ENCODE measurements around the gene SYCE3.

The SYCE3 gene

DNA sequence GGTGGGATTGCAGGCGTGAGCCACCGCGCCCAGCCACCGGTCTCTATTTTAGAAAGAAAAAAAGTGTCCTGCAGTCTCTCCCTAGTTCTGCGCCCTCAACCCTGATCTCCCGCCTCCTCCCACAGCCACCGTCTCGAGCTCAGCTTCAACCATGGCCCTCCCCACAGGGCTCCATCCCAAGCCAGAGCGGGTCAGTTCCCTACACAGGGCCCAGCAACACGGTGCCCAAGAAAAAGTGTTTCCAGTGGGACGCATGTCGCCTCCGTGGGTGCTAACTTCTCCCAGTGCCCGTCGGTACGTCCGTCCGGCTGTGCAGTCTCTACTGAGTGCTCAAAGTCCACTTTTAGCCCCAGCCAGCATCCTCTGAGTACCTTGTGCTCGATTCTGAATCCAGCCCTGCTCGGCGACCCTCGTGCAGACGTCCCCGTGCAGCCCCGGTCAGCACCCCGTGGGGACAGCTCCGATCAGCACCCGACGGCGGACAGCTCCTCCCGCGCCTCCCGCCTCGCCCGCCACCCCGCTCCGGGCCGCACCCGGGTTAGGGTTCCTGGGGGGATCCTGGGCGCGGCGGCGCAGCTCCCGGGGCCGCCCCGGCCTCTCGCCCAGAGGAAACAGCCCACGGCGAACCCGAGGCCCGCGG lies 37.2 kb upstream of the SYCE3 start:
- TF ChIP-seq, protein P1, sequence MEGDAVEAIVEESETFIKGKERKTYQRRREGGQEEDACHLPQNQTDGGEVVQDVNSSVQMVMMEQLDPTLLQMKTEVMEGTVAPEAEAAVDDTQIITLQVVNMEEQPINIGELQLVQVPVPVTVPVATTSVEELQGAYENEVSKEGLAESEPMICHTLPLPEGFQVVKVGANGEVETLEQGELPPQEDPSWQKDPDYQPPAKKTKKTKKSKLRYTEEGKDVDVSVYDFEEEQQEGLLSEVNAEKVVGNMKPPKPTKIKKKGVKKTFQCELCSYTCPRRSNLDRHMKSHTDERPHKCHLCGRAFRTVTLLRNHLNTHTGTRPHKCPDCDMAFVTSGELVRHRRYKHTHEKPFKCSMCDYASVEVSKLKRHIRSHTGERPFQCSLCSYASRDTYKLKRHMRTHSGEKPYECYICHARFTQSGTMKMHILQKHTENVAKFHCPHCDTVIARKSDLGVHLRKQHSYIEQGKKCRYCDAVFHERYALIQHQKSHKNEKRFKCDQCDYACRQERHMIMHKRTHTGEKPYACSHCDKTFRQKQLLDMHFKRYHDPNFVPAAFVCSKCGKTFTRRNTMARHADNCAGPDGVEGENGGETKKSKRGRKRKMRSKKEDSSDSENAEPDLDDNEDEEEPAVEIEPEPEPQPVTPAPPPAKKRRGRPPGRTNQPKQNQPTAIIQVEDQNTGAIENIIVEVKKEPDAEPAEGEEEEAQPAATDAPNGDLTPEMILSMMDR (IDR thresholded peaks at IDR 0.05; ENCODE audit: borderline replicate concordance, insufficient read depth, low read depth, low read length): no peak
- H3K4me3 ChIP-seq (ENCODE audit: low read depth, low read length): no peak overlapping the region

DNA sequence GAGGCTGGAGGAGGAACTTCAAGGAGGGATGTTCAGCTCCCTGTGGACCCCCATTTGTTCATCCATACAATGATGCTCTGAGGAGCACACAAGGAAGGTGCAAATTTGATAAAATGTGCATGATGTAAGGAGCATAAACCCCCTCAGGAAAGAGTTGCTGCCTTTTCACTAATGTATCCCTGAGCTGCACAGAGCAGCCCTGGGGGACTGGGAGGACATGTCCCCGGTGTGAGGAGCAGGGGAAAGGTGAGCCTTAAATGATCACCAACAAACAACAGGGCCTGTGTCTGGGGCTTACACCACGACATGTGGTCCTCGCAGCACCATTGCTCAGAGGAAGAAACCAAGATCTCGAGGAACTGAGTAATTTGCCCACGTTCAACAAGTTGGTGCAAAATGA lies 34.4 kb upstream of the SYCE3 start:
- no peak overlapping the region for H3K4me3 ChIP-seq (ENCODE audit: low read depth, low read length)
- TF ChIP-seq, protein P1 (IDR thresholded peaks at IDR 0.05; ENCODE audit: borderline replicate concordance, insufficient read depth, low read depth, low read length): no peak

DNA sequence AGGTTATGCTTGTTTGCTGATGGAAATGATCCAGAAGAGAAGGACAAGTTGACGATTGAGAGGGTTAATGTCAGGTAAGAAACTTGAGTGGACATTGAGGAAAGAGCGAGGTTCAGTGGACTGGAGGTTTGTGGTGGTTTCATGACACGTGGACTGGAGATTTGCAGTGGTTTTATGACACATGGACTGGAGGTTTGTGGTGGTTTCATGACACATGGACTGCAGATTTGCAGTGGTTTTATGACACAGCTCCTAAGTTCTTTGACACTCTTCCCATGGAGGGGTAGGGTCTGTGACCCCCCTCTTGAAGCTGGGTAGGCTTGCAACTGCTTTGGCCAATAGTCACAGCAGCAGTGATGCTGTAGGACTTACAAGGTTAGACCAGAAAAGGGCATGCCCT lies 32.5 kb upstream of the SYCE3 start:
- H3K4me3 ChIP-seq (ENCODE audit: low read depth, low read length): no peak overlapping the region
- TF ChIP-seq, protein P1 (IDR thresholded peaks at IDR 0.05; ENCODE audit: borderline replicate concordance, insufficient read depth, low read depth, low read length): no peak

DNA sequence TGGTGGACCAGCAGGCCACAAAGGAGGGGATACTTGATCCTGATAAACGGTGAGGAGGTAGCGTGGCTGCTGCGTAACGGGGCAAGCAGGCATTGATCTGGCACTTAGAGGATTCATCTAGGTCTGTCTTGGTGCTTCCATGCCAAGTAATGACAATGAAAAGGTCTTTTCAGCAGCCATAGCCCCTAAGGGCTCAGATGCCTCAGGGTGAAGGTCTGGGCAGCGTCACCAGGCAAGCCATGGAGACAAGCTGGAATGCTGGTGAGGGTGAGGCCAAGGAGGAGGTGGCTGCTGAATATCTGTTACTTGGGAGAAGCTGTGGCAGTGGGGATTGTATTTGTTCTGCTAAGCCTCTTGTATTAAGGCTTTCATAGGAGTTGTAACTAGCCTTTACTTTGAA lies 24.7 kb upstream of the SYCE3 start:
- TF ChIP-seq, protein P1 (IDR thresholded peaks at IDR 0.05; ENCODE audit: borderline replicate concordance, insufficient read depth, low read depth, low read length): no peak
- H3K4me3 ChIP-seq (ENCODE audit: low read depth, low read length): no peak overlapping the region

DNA sequence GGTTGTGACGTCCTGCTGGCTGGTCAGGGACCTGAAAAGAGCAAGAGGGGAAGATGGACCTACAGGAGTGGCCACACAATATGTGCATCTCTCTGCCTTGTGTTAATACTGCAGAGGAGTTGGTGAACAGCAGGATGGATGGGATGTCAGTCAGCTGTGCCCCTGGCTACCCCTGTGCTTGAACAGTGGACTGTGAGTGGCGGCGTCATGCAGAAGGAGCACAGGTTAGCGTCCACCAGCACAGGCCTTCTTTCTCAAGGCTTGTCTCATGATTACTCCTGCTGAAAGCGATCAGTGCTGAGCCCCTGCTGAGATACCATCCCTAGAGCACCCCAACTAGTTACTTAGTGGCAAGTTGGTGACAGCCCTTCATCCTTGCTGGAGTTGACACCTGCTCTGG lies 23.7 kb upstream of the SYCE3 start:
- H3K4me3 ChIP-seq (ENCODE audit: low read depth, low read length): no peak overlapping the region
- TF ChIP-seq, protein P1 (IDR thresholded peaks at IDR 0.05; ENCODE audit: borderline replicate concordance, insufficient read depth, low read depth, low read length): no peak

DNA sequence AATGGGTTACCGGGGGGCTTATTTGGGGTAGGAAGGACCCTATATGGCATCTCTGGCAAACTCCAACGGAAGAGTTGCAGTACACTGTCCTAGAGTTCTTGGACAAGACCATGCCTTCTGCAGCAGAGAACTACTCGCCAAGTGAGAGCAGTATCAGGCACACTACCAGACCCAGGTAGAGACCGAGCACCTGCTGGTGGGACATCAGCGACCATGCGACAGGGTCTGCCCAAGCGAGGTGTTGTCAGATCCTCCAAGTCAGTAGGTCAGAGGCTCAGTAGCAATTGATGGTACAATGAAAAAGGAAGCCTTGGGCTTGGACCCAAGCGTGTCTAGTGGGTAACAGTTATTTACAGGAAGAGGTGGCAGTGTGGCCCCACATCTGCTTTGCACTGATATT lies 23.1 kb upstream of the SYCE3 start:
- no peak overlapping the region for H3K4me3 ChIP-seq (ENCODE audit: low read depth, low read length)
- TF ChIP-seq, protein P1 (IDR thresholded peaks at IDR 0.05; ENCODE audit: borderline replicate concordance, insufficient read depth, low read depth, low read length): no peak

DNA sequence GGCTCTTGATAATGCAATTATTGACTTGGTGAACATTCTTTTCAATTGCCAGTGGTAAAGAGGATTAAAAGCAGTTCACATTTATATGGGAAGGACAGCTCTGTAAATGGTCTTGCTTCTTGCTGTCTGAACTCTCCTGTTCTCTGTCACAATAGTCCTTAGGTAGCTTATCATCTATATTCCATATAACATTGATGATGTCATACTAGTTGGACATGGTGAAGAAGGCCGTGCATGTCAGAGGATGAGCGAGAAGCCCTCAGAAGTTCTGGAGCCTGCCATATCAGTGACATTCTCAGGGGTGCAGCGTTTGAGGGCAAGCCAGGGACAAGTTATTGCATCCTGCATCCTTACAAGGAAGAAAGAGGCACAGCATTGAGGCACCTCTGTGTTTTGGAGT lies 22.5 kb upstream of the SYCE3 start:
- TF ChIP-seq, protein P1 (IDR thresholded peaks at IDR 0.05; ENCODE audit: borderline replicate concordance, insufficient read depth, low read depth, low read length): no peak
- H3K4me3 ChIP-seq (ENCODE audit: low read depth, low read length): no peak overlapping the region
